ENCODE data around the gene CNBP. TPM values are rescaled to one million over a fixed set of nuclear protein-coding genes. Genes with fewer than 3 reads are reported as not detected.
"Not testable (repeated sequence)": the region's sequence is repeated elsewhere in the genome, so short reads cannot be mapped to it uniquely, and the experiment has no call there.

The CNBP gene
- polyA plus RNA-seq, 4 donors = 339 to 443 (median 395) TPM

DNA sequence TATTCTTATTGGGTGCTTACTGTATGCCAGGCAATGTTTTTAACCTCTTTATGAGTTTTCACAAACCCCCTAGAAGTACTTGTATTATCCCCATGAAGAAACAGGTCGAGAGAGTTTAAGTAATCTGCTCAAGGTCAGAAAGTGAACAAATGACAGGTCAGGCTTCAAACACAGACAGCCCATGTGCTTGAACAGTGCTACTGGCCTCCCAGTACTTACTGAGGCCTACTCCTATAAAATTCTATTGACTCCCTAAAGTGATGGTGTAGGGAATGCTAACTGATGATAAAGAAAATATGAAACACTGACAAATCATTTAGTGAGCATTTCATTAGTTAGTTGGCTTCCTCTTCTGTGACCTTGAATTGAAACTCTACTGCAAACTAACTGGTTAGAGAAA is 4.2 kb upstream of the CNBP start:
- no peak for DNase-seq (ENCODE audit: low read depth in 4 of 4, low spot score in 3 of 4)

- DNase-seq (ENCODE audit: low read depth in 4 of 4, low spot score in 3 of 4) = no peak
Observed at GRCh38 chr3:129185783-129186182, 2.1 kb upstream of the CNBP start.

- DNase-seq (ENCODE audit: low read depth in 4 of 4, low spot score in 3 of 4) = not testable (repeated sequence)
Observed at GRCh38 chr3:129184784-129185542, 1.3 kb upstream of the CNBP start.

- no peak for DNase-seq (ENCODE audit: low read depth in 4 of 4, low spot score in 3 of 4)
Observed at GRCh38 chr3:129184396-129184657, 631 bp upstream of the CNBP start.

- no peak for DNase-seq (ENCODE audit: low read depth in 4 of 4, low spot score in 3 of 4)
Observed at GRCh38 chr3:129182390-129183185, 1.1 kb downstream of the CNBP start.

GRCh38 chr3:129181819-129182218 is 1.9 kb downstream of the CNBP start:
- DNase-seq (ENCODE audit: low read depth in 4 of 4, low spot score in 3 of 4) = no peak

GRCh38 chr3:129180461-129180860 is 3.2 kb downstream of the CNBP start:
- no peak for DNase-seq (ENCODE audit: low read depth in 4 of 4, low spot score in 3 of 4)

DNA sequence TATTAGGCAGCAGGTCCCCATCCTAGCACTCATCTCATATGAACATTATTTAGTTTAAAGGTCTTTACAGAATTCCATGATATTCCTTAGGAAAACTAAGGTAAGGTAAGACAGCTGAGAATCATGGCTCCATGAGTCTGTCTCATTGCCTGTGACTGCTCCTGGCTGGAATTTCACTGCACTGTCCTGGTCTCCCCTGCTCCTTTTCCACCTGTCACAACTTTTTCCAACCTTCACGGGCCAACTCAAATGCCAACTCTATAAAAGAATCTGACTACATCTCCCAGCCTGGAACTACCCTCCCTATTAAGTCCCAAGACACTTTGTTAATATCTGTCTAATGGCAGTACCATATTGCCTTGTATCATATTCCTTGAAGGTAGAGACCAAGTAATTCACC is 7.6 kb downstream of the CNBP start:
- DNase-seq (ENCODE audit: low read depth in 4 of 4, low spot score in 3 of 4) = no peak

- DNase-seq (ENCODE audit: low read depth in 4 of 4, low spot score in 3 of 4) = no peak
Observed at GRCh38 chr3:129173725-129174124, 10.0 kb downstream of the CNBP start.

DNA sequence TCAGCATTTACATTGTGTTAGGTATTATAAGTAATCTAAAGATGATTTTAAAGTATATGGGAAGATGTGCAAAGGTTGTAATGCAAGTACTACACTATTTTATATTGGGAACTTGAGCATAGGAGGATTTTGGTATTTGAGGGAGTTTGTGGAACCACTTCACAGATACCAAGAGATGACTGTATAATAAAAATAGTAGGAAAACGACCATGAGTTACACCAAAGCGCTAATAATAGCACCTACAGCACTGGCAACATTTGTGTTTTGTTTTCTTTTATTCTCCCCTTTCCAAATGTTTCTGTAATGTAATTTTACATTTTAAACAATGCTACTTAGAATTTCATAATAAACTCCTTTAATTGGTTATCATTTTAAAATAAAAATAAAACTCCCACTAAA is 10.5 kb downstream of the CNBP start:
- DNase-seq (ENCODE audit: low read depth in 4 of 4, low spot score in 3 of 4) = no peak

GRCh38 chr3:129166579-129167332 is 16.9 kb downstream of the CNBP start:
- DNase-seq (ENCODE audit: low read depth in 4 of 4, low spot score in 3 of 4) = no peak

- not testable (repeated sequence) for DNase-seq (ENCODE audit: low read depth in 4 of 4, low spot score in 3 of 4)
Observed at GRCh38 chr3:129165594-129165993, 18.1 kb downstream of the CNBP start.

DNA sequence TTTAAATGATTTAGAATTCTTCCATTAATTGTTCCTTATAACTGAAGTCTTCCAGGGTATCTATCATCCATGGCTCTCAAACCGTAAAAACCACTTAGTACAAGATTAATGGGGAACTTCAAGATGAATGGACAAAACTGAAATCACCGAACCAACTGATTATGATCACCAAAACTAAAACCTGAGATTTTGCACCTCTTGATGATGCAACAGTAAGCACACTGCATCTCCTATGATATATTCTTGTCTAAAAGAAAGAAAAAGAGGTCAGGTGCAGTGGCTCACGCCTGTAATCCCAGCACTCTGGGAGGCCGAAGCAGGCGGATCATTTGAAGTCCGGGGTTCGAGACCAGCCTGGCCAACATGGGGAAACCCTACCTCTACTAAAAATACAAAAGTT is 19.2 kb downstream of the CNBP start:
- DNase-seq (ENCODE audit: low read depth in 4 of 4, low spot score in 3 of 4) = no peak

DNA sequence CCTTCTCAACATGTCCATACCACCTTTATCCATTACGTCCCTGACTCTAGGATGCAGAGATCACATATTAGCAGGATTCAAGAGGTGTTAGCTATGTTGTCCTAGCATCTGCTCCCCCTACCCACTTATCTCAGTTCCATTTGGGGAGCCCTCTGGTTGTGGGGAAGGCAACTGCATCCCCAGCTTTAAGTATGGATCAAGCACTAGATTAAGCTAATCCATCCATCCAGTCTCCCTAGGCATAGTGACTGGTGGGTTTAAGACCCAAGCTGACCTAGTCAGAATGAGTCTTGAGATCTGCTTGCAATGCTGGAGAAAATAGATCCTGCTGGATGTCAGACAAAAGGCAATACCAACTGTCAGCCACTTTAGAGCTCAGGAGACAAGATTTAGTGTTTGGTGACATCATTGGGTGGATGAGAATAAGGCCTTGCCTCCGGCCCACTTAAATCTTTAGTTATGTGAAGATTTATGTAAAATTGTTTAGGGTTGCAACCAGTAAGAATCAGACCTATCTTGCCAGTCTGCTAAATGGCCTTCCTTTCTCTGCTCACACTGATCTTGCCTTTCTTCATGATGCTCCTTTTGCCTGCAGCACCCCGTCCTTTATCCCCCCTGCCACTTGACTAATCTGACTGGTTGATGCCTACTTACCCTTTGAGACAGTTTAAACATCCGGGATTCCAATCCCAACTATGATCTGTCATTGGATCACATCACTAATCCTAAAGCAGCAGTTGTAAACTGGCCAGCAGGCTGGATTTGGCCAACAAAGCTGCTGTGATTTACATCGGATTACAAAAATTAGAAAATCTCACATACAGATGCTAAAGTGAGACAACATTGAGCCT is 20.7 kb downstream of the CNBP start:
- no peak for DNase-seq (ENCODE audit: low read depth in 4 of 4, low spot score in 3 of 4)

GRCh38 chr3:129161860-129162271 is 21.8 kb downstream of the CNBP start:
- DNase-seq (ENCODE audit: low read depth in 4 of 4, low spot score in 3 of 4) = no peak

DNA sequence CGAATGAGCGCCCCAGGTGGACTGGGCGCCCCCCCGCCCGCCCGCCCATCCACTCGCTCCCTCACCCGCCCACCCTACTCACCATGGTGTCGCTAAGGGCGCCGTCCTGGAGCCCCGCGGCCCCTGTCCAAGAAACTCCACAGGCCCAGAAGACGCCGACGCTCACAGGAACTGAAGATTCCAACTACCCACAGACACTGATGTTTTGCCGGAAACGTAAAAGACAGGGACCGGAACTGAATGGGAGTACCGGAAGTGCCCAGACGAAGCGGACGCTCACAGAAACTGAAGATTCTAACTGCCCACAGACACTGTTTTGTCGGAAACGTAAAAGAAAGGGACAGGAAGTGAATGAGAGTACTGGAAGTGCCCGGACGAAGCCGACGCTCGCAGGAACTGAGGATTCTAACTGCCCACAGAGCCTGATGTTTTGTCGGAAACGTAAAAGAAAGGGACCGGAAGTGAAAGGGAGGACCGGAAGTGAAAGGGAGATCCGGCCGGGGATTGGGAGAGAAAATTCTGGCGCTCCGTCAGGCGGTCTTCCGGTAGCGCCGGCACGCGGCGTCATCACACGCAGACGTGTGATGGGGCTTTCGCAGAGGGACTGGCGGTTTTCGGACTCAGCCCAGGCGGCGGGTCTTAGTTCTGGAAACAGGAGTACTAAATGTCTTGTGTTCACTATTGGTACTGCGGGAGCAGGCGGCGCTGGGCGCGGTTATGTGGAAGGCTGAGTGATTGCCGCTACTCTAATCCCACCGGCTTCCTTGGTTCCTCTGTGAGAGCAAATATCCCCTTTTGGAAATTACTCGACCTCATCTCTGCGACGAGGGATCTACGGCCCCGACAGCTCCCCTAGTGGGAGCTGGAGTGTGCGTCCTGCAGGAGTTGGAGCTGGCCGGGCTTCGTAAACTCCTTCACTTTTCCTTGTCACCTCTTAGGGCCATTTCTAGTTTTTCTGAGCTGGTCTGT is 22.5 kb downstream of the CNBP start, which contains the start of gene ISY1:
ISY1 (minus strand) TSS at position 173 of the 969 bp plus-strand sequence; CDS start at position 85, 88 bp downstream.
- peak; percentile 94 to 97 (median 96) for DNase-seq (ENCODE audit: low read depth in 4 of 4, low spot score in 3 of 4)

DNA sequence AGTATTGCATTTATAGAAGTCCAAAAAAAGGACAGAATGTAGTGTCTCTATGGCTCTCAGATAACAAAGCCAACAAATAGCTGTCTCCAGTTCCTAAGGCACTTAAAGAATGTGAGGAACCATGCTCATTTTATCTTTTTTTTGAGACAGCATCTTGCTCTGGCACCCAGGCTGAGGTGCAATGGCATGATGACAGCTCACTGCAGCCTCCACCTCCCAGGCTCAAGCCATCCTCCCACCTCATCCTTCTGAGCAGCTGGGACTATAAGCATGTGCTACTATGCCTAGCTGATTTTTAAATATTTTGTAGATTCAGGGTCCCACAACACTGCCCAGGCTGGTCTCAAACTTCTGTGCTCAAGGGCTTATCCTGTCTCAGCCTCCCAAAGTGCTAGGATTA is 38.9 kb downstream of the CNBP start:
- no peak for DNase-seq (ENCODE audit: low read depth in 4 of 4, low spot score in 3 of 4)

DNA sequence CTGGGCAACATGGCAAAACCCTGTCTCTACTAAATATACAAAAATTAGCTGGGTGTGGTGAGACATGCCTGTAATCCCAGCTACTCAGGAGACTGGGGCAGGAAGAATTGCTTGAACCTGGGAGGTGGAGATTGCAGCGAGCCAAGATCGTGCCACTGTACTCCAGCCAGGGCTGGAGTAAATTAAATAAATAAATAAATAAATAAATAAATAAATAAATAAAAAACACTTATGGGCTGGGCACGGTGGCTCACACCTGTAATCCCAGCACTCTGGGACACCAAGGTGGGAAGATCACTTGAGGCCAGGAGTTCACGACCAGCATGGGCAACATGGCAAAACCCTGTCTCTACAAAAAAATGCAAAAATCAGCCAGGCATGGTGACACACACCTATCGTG is 42.7 kb downstream of the CNBP start:
- DNase-seq (ENCODE audit: low read depth in 4 of 4, low spot score in 3 of 4) = not testable (repeated sequence)

- no peak for DNase-seq (ENCODE audit: low read depth in 4 of 4, low spot score in 3 of 4)
Observed at GRCh38 chr3:129139911-129140310, 43.8 kb downstream of the CNBP start.

Data from left renal pelvis (tissue), 4 donors.